Activated T-cell treated with anti-CD3 and anti-CD28 coated beads for 4 hours (primary cell): ENCODE measurements around the gene PRKCA.
A peak's percentile ranks its signal among the peaks of the same experiment; 100 is the strongest.
"Not testable (repeated sequence)": the region's sequence is repeated elsewhere in the genome, so short reads cannot be mapped to it uniquely, and the experiment has no call there.

Source experiments
- DNase-seq: peaks from one replicate; pipeline ENCODE4 v3.0.0-alpha.2; 2020

PRKCA gene

GRCh38 chr17:66355510-66355909, 53.1 kb downstream of the PRKCA start:
- DNase-seq = no peak

GRCh38 chr17:66357037-66357436, 54.6 kb downstream of the PRKCA start:
- DNase-seq = no peak

GRCh38 chr17:66359351-66359750, 56.9 kb downstream of the PRKCA start:
- DNase-seq = no peak

- not testable (repeated sequence) for DNase-seq
Observed at GRCh38 chr17:66360961-66361565, 58.6 kb downstream of the PRKCA start.

- no peak for DNase-seq
Observed at GRCh38 chr17:66364508-66364907, 62.1 kb downstream of the PRKCA start.

- no peak for DNase-seq
Observed at GRCh38 chr17:66364990-66365490, 62.6 kb downstream of the PRKCA start.

GRCh38 chr17:66365903-66366302, 63.5 kb downstream of the PRKCA start:
- no peak for DNase-seq

- DNase-seq = no peak
Observed at GRCh38 chr17:66367107-66367506, 64.7 kb downstream of the PRKCA start.

- no peak for DNase-seq
Observed at GRCh38 chr17:66369830-66370229, 67.4 kb downstream of the PRKCA start.

GRCh38 chr17:66371561-66371960, 69.1 kb downstream of the PRKCA start:
- DNase-seq = no peak

GRCh38 chr17:66372182-66372581, 69.8 kb downstream of the PRKCA start:
- DNase-seq = no peak

GRCh38 chr17:66373079-66373478, 70.7 kb downstream of the PRKCA start:
- DNase-seq = no peak

GRCh38 chr17:66373944-66374817, 71.8 kb downstream of the PRKCA start:
- peak; percentile 19 for DNase-seq

GRCh38 chr17:66375121-66375520, 72.7 kb downstream of the PRKCA start:
- DNase-seq = no peak

- DNase-seq = no peak
Observed at GRCh38 chr17:66378296-66378695, 75.9 kb downstream of the PRKCA start.

GRCh38 chr17:66379544-66379943, 77.1 kb downstream of the PRKCA start:
- DNase-seq = no peak

- DNase-seq = no peak
Observed at GRCh38 chr17:66379996-66380395, 77.6 kb downstream of the PRKCA start.

- no peak for DNase-seq
Observed at GRCh38 chr17:66381701-66382362, 79.4 kb downstream of the PRKCA start.

GRCh38 chr17:66383333-66383732, 80.9 kb downstream of the PRKCA start:
- DNase-seq = no peak

GRCh38 chr17:66386498-66387351, 84.3 kb downstream of the PRKCA start:
- no peak for DNase-seq

GRCh38 chr17:66387392-66387981, 85.1 kb downstream of the PRKCA start:
- DNase-seq = no peak

GRCh38 chr17:66392783-66393437, 90.5 kb downstream of the PRKCA start:
- DNase-seq = no peak
